HL-60 (cell line): Measurements from ENCODE around the gene NFIA.

Experiments used
- CTCF ChIP-seq: IDR thresholded peaks from one replicate; pipeline ENCODE4 v1.5.1; 2011; ENCODE audit warnings: low read length, control low read depth, inconsistent platforms; ENCODE audit not compliant: insufficient read depth
- POLR2AphosphoS5 ChIP-seq: IDR thresholded peaks from 2 replicates; pipeline ENCODE4 v1.6.1; 2012; ENCODE audit warnings: low read depth
- REST ChIP-seq: IDR thresholded peaks from 2 replicates; pipeline ENCODE4 v1.6.1; 2012; ENCODE audit warnings: low read depth; ENCODE audit not compliant: insufficient replicate concordance

GRCh38 chr1:61370913-61371279 lies 288.5 kb downstream of the NFIA start:
- TF ChIP-seq CTCF, result no peak
- TF ChIP-seq REST, result no peak
- no peak for TF ChIP-seq POLR2AphosphoS5
